GM12878 (cell line): ENCODE measurements around the gene RAB8A.

ENCODE experiments used
- POLR2A ChIP-seq: IDR thresholded peaks from 2 replicates; pipeline ENCODE4 v1.6.1; 2011; ENCODE audit warnings: low read depth, mild to moderate bottlenecking, low read length
- SMAD1 ChIP-seq: fragments of 450-650 bp; IDR thresholded peaks from 2 replicates; pipeline ENCODE4 v1.6.1; 2018; ENCODE audit warnings: mild to moderate bottlenecking, low read depth; ENCODE audit not compliant: partially characterized antibody

DNA sequence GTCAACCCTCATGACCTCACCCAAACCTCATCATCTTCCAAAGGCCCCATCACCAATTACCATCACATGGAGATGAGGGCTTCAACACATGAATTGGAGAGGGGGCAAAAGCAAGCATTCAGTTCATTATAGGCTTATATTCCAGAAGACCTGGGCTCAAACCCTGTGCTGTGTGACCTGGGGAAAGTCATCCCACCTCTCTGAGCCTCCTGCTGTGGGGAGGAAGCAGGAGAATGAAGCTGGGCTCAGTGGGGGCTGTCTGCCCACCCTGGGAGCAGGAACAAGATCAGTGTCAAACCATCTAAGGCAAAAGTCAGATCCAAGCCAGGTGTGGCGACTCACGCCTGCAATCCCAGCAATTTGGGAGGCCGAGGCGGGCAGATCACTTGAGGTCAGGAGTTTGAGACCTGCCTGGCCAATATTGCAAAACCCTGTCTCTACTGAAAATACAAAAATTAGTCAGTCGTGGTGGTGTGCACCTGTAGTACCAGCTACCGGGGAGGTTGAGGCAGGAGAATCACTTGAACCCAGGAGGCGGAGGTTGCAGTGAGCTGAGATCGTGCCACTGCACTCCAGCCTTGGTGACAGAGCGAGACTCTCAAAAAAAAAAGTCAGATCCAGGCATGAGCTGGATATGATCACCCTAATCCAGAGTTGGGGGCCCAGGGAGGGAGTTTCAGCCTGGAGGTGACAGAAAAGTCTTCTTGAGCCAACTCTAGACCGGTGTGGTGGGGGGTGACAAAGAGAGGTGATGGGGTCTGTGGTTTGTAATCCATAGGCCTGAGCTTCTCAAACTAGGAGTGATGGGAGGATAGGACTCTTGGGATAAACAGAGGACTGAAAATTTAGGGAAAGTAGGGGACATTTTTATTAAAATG, 37.0 kb upstream of the RAB8A start:
- TF ChIP-seq SMAD1 (no peak), POLR2A (no peak)
